Astrocyte (in vitro differentiated cells and primary cell): Measurements from ENCODE around the gene CNTLN.

Experiments
- EZH2 ChIP-seq: IDR thresholded peaks from 2 replicates; pipeline ENCODE4 v1.6.1; 2012; ENCODE audit warnings: mild to moderate bottlenecking, low read length, inconsistent platforms; ENCODE audit not compliant: insufficient read depth
- TF ChIP-seq, protein P1 (sequence below): IDR thresholded peaks from 2 replicates; pipeline ENCODE4 v1.5.1; 2011; ENCODE audit warnings: low read depth, mild to moderate bottlenecking, inconsistent platforms, low read length, moderate library complexity; ENCODE audit not compliant: insufficient read depth

- TF ChIP-seq, protein P1, sequence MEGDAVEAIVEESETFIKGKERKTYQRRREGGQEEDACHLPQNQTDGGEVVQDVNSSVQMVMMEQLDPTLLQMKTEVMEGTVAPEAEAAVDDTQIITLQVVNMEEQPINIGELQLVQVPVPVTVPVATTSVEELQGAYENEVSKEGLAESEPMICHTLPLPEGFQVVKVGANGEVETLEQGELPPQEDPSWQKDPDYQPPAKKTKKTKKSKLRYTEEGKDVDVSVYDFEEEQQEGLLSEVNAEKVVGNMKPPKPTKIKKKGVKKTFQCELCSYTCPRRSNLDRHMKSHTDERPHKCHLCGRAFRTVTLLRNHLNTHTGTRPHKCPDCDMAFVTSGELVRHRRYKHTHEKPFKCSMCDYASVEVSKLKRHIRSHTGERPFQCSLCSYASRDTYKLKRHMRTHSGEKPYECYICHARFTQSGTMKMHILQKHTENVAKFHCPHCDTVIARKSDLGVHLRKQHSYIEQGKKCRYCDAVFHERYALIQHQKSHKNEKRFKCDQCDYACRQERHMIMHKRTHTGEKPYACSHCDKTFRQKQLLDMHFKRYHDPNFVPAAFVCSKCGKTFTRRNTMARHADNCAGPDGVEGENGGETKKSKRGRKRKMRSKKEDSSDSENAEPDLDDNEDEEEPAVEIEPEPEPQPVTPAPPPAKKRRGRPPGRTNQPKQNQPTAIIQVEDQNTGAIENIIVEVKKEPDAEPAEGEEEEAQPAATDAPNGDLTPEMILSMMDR: no peak
- no peak for TF ChIP-seq EZH2
Measured at GRCh38 chr9:17520268-17521064, 385.6 kb downstream of the CNTLN start.
